GM12892 (cell line): ENCODE measurements around the gene BEND6.

Experiments
- DNase-seq: peaks from one replicate; pipeline ENCODE4 v3.0.0; 2011; ENCODE audit not compliant: insufficient read length
- FAIRE-seq: peaks from 2 replicates; lab custom pipeline; 2011; peaks lifted over from hg19 to GRCh38; lab: Jason Lieb, UNC
- POLR2A ChIP-seq: IDR thresholded peaks from 2 replicates; pipeline ENCODE4 v1.6.1; 2011; ENCODE audit warnings: low read depth, low read length, control low read depth
- POLR2AphosphoS5 ChIP-seq: IDR thresholded peaks from 2 replicates; pipeline ENCODE4 v1.6.1; 2011; ENCODE audit warnings: low read depth, low read length, control low read depth
- TAF1 ChIP-seq: IDR thresholded peaks from 2 replicates; pipeline ENCODE4 v1.6.1; 2011; ENCODE audit warnings: low read depth, mild to moderate bottlenecking, control low read depth, low read length, borderline replicate concordance

Gene BEND6

GRCh38 chr6:57048577-57048976 is 93.7 kb downstream of the BEND6 start:
- no peak for DNase-seq
- TF ChIP-seq TAF1: no peak
- TF ChIP-seq POLR2A: no peak
- TF ChIP-seq POLR2AphosphoS5: no peak
- FAIRE-seq: no peak

GRCh38 chr6:57063847-57064246 is 108.9 kb downstream of the BEND6 start:
- DNase-seq (no peak), FAIRE-seq (no peak)
- TF ChIP-seq POLR2A (no peak), POLR2AphosphoS5 (no peak), TAF1 (no peak)

- TF ChIP-seq POLR2AphosphoS5: no peak
- TF ChIP-seq TAF1: no peak
- TF ChIP-seq POLR2A: no peak
Measured at GRCh38 chr6:57064809-57065208, 109.9 kb downstream of the BEND6 start.

GRCh38 chr6:57068061-57068460 is 113.2 kb downstream of the BEND6 start:
- TF ChIP-seq TAF1 (no peak), POLR2AphosphoS5 (no peak), POLR2A (no peak)
- no peak for DNase-seq
- no peak for FAIRE-seq

More at GRCh38 chr6:57064809-57065208, 109.9 kb downstream of the BEND6 start:
- no peak for DNase-seq
- FAIRE-seq: no peak

GRCh38 chr6:57069228-57069627 is 114.3 kb downstream of the BEND6 start:
- FAIRE-seq (no peak), DNase-seq (no peak)
- TF ChIP-seq TAF1: no peak
- TF ChIP-seq POLR2A: no peak
- TF ChIP-seq POLR2AphosphoS5: no peak

GRCh38 chr6:57069920-57070331 is 115.0 kb downstream of the BEND6 start:
- FAIRE-seq: no peak
- TF ChIP-seq POLR2AphosphoS5: no peak
- no peak for TF ChIP-seq POLR2A
- TF ChIP-seq TAF1: no peak
- no peak for DNase-seq

- DNase-seq (no peak), FAIRE-seq (no peak)
- TF ChIP-seq TAF1 (no peak), POLR2AphosphoS5 (no peak), POLR2A (no peak)
Measured at GRCh38 chr6:57072108-57072507, 117.2 kb downstream of the BEND6 start.

- FAIRE-seq: no peak
- no peak for DNase-seq
Measured at GRCh38 chr6:57074383-57074782, 119.5 kb downstream of the BEND6 start.

GRCh38 chr6:57075092-57075491 is 120.2 kb downstream of the BEND6 start:
- no peak for FAIRE-seq
- TF ChIP-seq POLR2AphosphoS5: no peak
- TF ChIP-seq POLR2A: no peak
- TF ChIP-seq TAF1: no peak
- DNase-seq: no peak

More at GRCh38 chr6:57074383-57074782, 119.5 kb downstream of the BEND6 start:
- TF ChIP-seq TAF1: no peak
